Endothelial cell of umbilical vein (primary cell): ENCODE data around the gene HSPG2. TPM values are rescaled to one million over a fixed set of nuclear protein-coding genes. Genes with fewer than 3 reads are reported as not detected.

Experiments used
- BruUV-seq: library from RNA; stranded (reverse); fragments of 400-500 nt; replicated peaks from 2 replicates; lab custom pipeline; 2021; lab: Mats Ljungman, UMichigan
- CTCF ChIA-PET: fragments of 300-600, 350-600 bp; sonication (Branson Sonifier 250); formaldehyde crosslinking; loops from one replicate; lab custom pipeline; 2021; ENCODE audit warnings: antibody characterized with exemption, inconsistent platforms; lab: Charles Lee
- POLR2A ChIA-PET: fragments of 300-600, 350-600 bp; sonication (Branson Sonifier 250); formaldehyde crosslinking; loops from one replicate; lab custom pipeline; 2021; ENCODE audit warnings: antibody characterized with exemption, inconsistent platforms; lab: Charles Lee
- DNase-seq: peaks from one replicate; pipeline ENCODE4 v3.0.0-alpha.2; 2011; ENCODE audit warnings: low read depth, low spot score
- FAIRE-seq: peaks from 2 replicates; lab custom pipeline; 2011; peaks lifted over from hg19 to GRCh38; lab: Jason Lieb, UNC
- H2AFZ ChIP-seq: 2 replicates; pipeline ENCODE4 v1.6.0; 2012; ENCODE audit warnings: low read depth, low read length, control low read depth, inconsistent platforms
- H3K27ac ChIP-seq: 2 replicates; pipeline ENCODE4 v1.5.1; 2011; ENCODE audit warnings: low read depth, mild to moderate bottlenecking, control low read depth, low read length, moderate library complexity; ENCODE audit not compliant: insufficient read depth
- H3K27me3 ChIP-seq, 2 experiments: 2 replicates each; pipeline versions ENCODE4 v1.6.0 to v1.6.1; 2011; ENCODE audit warnings: low read length in 2 of 2, mixed read lengths in 1 of 2; ENCODE audit not compliant: control insufficient read depth in 2 of 2, insufficient read depth in 2 of 2
- H3K36me3 ChIP-seq, 2 experiments: 2 replicates in 1 of 2; 3 replicates in 1 of 2; pipeline ENCODE4 v1.5.1; 2011; ENCODE audit warnings: low read length in 2 of 2, mild to moderate bottlenecking in 1 of 2, moderate library complexity in 1 of 2; ENCODE audit not compliant: control insufficient read depth in 2 of 2, insufficient read depth in 2 of 2; ENCODE audit errors: extremely low read depth in 1 of 2
- H3K4me1 ChIP-seq: 3 replicates; pipeline ENCODE4 v1.5.1; 2011; ENCODE audit warnings: mild to moderate bottlenecking, low read length; ENCODE audit not compliant: control insufficient read depth, insufficient read depth; ENCODE audit errors: extremely low read depth
- H3K4me2 ChIP-seq: 2 replicates; pipeline ENCODE4 v1.6.1; 2011; ENCODE audit warnings: low read length, control low read depth, mixed read lengths; ENCODE audit not compliant: insufficient read depth
- H3K4me3 ChIP-seq, 3 experiments: fragments of 200-600 bp in 1 of 3; sonication (generic), shearing (Covaris generic) in 1 of 3; replicated peaks in 1 of 3; 2 replicates each; pipeline ENCODE4 v1.5.1; 2011 to 2016; ENCODE audit warnings: control low read depth in 3 of 3, low read length in 3 of 3, mild to moderate bottlenecking in 2 of 3, inconsistent platforms in 1 of 3, low read depth in 1 of 3, moderate library complexity in 1 of 3; ENCODE audit not compliant: insufficient read depth in 1 of 3
- H3K79me2 ChIP-seq: 2 replicates; pipeline ENCODE4 v1.6.0; 2012; ENCODE audit warnings: low read length, inconsistent platforms; ENCODE audit not compliant: control insufficient read depth, insufficient read depth
- H3K9ac ChIP-seq: replicated peaks from 2 replicates; pipeline ENCODE3; 2011; ENCODE audit warnings: low read length, control low read depth; ENCODE audit not compliant: insufficient read depth; ENCODE audit errors: extremely low read depth
- H3K9me1 ChIP-seq: replicated peaks from 3 replicates; pipeline ENCODE4 v1.6.0; 2011; ENCODE audit warnings: mild to moderate bottlenecking, low read length; ENCODE audit not compliant: control insufficient read depth, insufficient read depth; ENCODE audit errors: extremely low read depth
- H3K9me3 ChIP-seq: replicated peaks from 2 replicates; pipeline ENCODE4 v1.5.1; 2012; ENCODE audit warnings: low read length, inconsistent platforms; ENCODE audit not compliant: control insufficient read depth, insufficient read depth
- H4K20me1 ChIP-seq: replicated peaks from 2 replicates; pipeline ENCODE3; 2011; ENCODE audit warnings: mild to moderate bottlenecking, low read length; ENCODE audit not compliant: control insufficient read depth, insufficient read depth; ENCODE audit errors: extremely low read depth
- CTCF ChIP-seq, 2 donors: IDR thresholded peaks; 1 replicate in 1 of 2; 2 replicates in 1 of 2; pipeline ENCODE4 v1.5.1; 2011; ENCODE audit warnings: low read length in 2 of 2, mild to moderate bottlenecking in 2 of 2, moderate library complexity in 2 of 2, control low read depth in 1 of 2, inconsistent platforms in 1 of 2, low read depth in 1 of 2; ENCODE audit not compliant: insufficient read depth in 1 of 2; ENCODE audit errors: extremely low read depth in 1 of 2
- EZH2 ChIP-seq: IDR thresholded peaks from 2 replicates; pipeline ENCODE4 v1.6.1; 2012; ENCODE audit warnings: borderline replicate concordance, low read depth, mild to moderate bottlenecking, moderate library complexity, low read length, inconsistent platforms; ENCODE audit not compliant: severe bottlenecking
- FOS ChIP-seq: IDR thresholded peaks from 2 replicates; pipeline ENCODE4 v1.6.1; 2011; ENCODE audit warnings: mild to moderate bottlenecking, low read length, moderate library complexity, borderline replicate concordance; ENCODE audit not compliant: insufficient read depth
- GATA2 ChIP-seq: IDR thresholded peaks from 2 replicates; pipeline ENCODE4 v1.7.0; 2011; ENCODE audit warnings: low read depth, mild to moderate bottlenecking, moderate library complexity, mixed read lengths, low read length; ENCODE audit not compliant: insufficient read length, insufficient read depth
- JUN ChIP-seq: IDR thresholded peaks from 2 replicates; pipeline ENCODE4 v1.6.1; 2011; ENCODE audit warnings: borderline replicate concordance, low read depth; ENCODE audit not compliant: insufficient read length, insufficient read depth
- MYC ChIP-seq: IDR thresholded peaks from one replicate; pipeline ENCODE4 v1.6.1; 2011; ENCODE audit warnings: mild to moderate bottlenecking, low read depth, low read length
- POLR2A ChIP-seq: IDR thresholded peaks from 2 replicates; pipeline ENCODE4 v1.6.1; 2012; ENCODE audit warnings: low read depth, mild to moderate bottlenecking, control low read depth, low read length
- POLR2AphosphoS5 ChIP-seq: IDR thresholded peaks from 2 replicates; pipeline ENCODE4 v1.6.1; 2012; ENCODE audit warnings: low read depth, mild to moderate bottlenecking, control low read depth, low read length, moderate library complexity; ENCODE audit not compliant: insufficient read depth
- dilution Hi-C: fragments of 300-500 bp; cut with MboI; formaldehyde crosslinking; loops from one replicate; pipeline ENCODE4 v1.15.0; 2019; ENCODE audit warnings: low sequenced_read_pairs; ENCODE audit not compliant: extremely low pct_ligation_motif_present
- intact Hi-C: fragments of 100-400 bp; cut with micrococcal nuclease; formaldehyde crosslinking; loops from one replicate; pipeline ENCODE4 v1.10.0; 2022
- polyA plus RNA-seq, 4 experiments: library from polyadenylated mRNA; depleted of rRNA in 3 of 4; stranded (reverse) in 3 of 4; unstranded in 1 of 4; fragments of >200 nt; gene quantifications; 2 replicates each; pipeline versions ENCODE4 v1.2.1 to v1.2.3, GENCODE V29; 2011 to 2012; ENCODE audit warnings: missing spikeins in 1 of 4
- total RNA-seq: library from RNA; stranded (reverse); gene quantifications from 2 replicates; pipeline ENCODE4 v1.2.3, GENCODE V29; 2021

Gene HSPG2
- total and polyA plus RNA-seq, 2 donors (not counting 3 experiments of a cell fraction or from before 2014, with no cell fraction given) = 734 to 3,499 TPM

GRCh38 chr1:21834666-21835065, 102.4 kb downstream of the HSPG2 start:
- no peaks in the 10 kb centered on the region for H3K9me1 ChIP-seq
- intact Hi-C loops = no loop called here
- POLR2A ChIA-PET = no interaction called here
- no peaks in the 10 kb centered on the region for H3K27me3 ChIP-seq
- FAIRE-seq (no peak), DNase-seq (no peak)
- CTCF ChIA-PET = no interaction called here
- no peak overlapping the region for H3K4me3 ChIP-seq
- H3K4me2 ChIP-seq = no peak overlapping the region
- no peak overlapping the region for H2AFZ ChIP-seq
- BruUV-seq = no TSS peak
- peaks cover 26% of the 10 kb centered on the region for H3K79me2 ChIP-seq
- TF ChIP-seq FOS = no peak
- TF ChIP-seq CTCF (IDR thresholded peaks at IDR 0.05; ENCODE audit: extremely low read depth in 1 of 2, insufficient read depth in 1 of 2, low read depth in 1 of 2, low read length in 2 of 2) = no peak
- TF ChIP-seq MYC = no peak
- TF ChIP-seq GATA2 = no peak
- TF ChIP-seq POLR2AphosphoS5 = no peak
- no peak for TF ChIP-seq EZH2
- no peak for TF ChIP-seq POLR2A
- TF ChIP-seq JUN = no peak
- H3K9me3 ChIP-seq = no peaks in the 10 kb centered on the region
- H3K27ac ChIP-seq = no peak overlapping the region
- H4K20me1 ChIP-seq = no peaks in the 10 kb centered on the region
- dilution Hi-C loops = no loop called here
- no peaks in the 10 kb centered on the region for H3K4me1 ChIP-seq
- peaks cover 75 to 89% of the 10 kb centered on the region in 2 experiments for H3K36me3 ChIP-seq
- H3K9ac ChIP-seq = no peak overlapping the region
